ENCODE results near the gene NANOG.
"Not testable (repeated sequence)": the region's sequence is repeated elsewhere in the genome, so short reads cannot be mapped to it uniquely, and the experiment has no call there.

NANOG gene

GRCh38 chr12:7801460-7801859, 12.3 kb downstream of the NANOG start:
- DNase-seq (ENCODE audit: low read depth in 2 of 2): no peak

GRCh38 chr12:7806319-7806718, 17.1 kb downstream of the NANOG start:
- not testable (repeated sequence) for DNase-seq (ENCODE audit: low read depth in 2 of 2)

DNA sequence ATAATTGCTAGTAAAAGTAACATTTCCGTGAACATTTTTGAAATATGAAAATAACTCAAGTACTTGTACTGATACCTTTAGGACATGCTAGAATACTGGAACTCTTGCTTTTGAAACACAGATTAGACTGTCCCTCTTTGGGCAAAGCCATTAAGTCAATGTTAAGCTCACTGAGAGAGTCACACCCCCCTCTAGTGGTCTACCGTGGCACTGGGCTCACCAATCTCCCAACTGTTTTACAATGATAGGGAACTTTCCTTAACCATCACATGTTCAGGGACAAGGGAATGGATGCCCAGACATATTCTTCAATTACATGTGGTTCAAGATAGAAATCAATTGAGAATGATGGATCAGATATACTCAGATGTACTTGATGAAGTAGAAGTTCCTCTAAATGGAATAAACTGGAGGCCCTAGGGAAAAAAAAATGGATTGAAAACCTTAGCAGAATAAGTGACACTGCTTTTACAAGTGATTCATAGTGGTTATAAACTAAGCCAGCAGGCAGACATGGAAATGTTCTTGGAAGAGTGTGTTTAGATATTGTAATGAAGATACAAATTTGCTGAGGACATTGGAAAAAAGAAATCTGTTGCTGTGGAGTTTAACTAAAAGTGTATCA, 17.8 kb downstream of the NANOG start:
- peak; percentile 45 to 47 for DNase-seq (ENCODE audit: low read depth in 2 of 2)

DNA sequence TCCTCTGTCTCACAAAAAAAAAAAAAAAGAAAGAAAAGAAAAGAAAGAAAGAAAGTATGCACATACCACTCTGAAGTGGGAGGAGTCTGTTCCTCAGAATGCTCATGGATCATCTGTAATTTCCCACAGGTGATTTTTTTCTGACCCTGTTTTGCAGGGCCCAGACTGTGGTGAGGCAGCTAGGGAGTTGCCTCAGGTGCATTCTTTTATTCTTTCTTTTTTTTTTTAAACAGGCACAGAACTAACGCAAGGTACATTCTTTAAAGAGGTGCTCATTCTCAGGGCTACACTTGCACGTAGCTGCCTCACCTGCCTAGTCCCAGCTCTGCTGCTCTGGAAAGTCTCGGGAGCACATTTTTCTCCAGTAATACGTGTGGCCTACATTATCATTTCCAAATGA, 36.6 kb downstream of the NANOG start:
- DNase-seq (ENCODE audit: low read depth in 2 of 2): not testable (repeated sequence)

DNA sequence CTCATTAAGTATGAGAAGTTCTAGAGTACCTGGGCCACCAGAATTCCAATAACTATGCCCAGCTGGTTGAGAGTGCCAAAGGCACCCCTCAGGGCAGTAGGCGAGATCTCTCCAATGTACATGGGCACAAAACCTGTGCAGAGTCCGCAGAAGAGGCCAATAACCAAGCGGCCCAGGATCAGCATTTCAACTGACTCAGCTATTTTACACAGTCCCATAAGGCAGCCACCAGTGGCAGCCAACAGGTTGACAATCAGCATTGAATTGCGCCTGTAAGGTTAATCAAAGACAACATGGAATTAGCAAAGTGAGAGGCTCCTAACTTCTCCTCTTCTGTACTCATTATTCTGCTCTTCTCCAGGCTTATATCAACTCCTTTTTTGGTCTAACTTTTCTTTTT, 40.5 kb downstream of the NANOG start:
- not testable (repeated sequence) for DNase-seq (ENCODE audit: low read depth in 2 of 2)

DNA sequence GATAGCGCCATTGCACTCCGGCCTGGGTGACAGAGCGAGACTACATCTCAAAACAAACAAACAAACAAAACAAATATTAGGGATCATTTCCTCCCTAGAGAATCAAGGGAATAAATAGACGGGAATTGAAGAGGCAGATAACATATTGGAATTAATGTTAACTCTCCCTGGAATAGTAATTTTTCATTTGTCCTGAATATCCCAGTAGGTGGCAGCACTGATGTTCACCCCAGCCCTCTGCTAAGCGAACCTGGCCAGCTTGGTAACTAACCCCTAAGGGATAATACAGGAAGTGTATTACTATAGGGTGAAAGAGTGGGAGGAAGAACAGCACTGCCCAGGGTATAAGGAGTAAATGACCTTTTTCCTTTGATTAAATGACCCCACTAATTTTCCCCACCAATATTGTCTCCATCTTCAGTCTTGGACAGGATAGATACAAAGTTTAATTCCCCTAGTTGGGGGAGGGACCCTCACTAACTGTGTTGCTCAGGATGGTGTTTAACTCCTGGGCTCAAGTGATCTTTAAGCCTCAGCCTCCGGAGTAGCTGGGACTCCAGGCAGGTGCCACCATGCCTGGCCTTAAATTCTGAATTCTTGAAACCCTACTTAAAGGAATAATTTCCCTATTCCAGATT, 43.0 kb downstream of the NANOG start:
- peak in 1 of 2 donors; percentile 11 for DNase-seq (ENCODE audit: low read depth in 2 of 2)

GRCh38 chr12:7833201-7833600, 44.0 kb downstream of the NANOG start:
- not testable (repeated sequence) for DNase-seq (ENCODE audit: low read depth in 2 of 2)

DNA sequence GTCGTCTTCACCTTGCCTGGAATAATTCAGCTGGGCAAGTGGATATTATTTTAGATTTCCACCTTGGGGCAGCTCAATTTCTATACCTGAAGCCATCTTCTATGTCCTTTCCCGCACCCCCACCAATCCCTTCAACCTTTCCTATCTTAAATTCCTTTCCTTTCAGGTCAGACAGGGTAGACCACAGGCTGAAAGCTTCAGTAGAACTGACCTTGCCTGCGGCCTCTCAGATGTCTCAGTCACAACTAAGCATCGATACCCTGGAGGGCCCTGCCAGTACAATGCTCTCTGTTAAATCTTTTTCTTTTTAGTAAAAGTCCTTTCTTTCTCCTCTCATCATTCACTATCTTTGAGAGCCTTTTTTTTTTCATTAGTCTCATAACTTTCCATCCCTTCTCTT, 44.6 kb downstream of the NANOG start:
- DNase-seq (ENCODE audit: low read depth in 2 of 2): no peak

GRCh38 chr12:7834701-7835100, 45.5 kb downstream of the NANOG start:
- no peak for DNase-seq (ENCODE audit: low read depth in 2 of 2)

DNA sequence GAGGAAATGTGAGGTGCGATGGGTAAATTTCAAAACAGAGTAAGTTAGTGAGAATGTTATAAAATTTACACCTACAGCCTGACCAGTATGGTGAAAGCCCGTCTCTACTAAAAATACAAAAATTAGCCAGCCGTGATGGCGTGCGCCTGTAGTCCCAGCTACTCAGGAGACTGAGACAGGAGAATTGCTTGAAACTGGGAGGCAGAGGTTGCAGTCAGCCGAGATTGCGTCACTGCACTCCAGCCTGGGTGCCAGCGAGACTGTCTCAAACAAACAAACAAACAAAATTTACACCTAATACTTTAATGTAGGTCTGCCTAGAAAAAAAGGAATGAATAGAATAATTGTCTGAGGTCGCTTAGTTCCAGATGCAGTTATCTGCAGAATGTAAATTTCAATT, 45.9 kb downstream of the NANOG start:
- no peak for DNase-seq (ENCODE audit: low read depth in 2 of 2)

- DNase-seq (ENCODE audit: low read depth in 2 of 2): no peak
Observed at GRCh38 chr12:7835766-7836165, 46.6 kb downstream of the NANOG start.

DNA sequence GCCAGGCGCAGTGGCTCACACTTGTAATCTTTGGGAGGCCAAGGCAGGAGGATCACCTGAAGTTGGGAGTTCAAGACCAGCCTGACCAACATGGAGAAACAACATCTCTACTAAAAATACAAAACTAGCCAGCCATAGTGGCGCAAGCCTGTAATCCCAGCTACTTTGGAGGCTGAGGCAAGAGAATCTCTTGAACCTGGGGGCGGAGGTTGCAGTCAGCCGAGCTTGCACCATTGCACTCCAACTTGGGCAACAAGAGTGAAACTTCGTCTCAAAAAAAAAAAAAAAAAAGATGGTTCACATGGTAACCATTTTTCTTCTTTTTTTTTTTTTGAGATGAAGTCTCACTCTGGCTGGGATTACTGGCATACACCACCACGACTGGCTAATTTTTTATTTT, 48.2 kb downstream of the NANOG start:
- no peak for DNase-seq (ENCODE audit: low read depth in 2 of 2)

GRCh38 chr12:7839226-7839625, 50.0 kb downstream of the NANOG start:
- not testable (repeated sequence) for DNase-seq (ENCODE audit: low read depth in 2 of 2)

DNA sequence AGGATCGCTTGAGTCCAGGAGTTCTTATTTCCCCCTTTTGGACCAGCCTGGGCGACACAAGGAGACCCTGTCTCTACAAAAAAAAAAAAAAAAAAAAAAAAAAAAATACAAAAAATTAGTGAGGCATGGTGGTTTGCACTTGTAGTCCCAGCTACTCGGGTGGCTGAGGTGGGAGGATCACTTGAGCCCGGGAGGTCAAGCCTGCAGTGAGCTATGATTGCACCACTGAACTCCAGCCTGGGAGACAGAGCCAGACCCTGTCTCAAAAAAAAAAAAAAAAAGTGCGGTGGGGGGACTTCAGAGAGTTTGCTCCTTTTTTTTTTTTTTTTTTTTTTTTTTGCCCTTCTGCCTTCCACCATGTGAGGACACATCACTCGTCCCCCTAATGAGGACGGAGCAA, 50.6 kb downstream of the NANOG start:
- DNase-seq (ENCODE audit: low read depth in 2 of 2): not testable (repeated sequence)

DNA sequence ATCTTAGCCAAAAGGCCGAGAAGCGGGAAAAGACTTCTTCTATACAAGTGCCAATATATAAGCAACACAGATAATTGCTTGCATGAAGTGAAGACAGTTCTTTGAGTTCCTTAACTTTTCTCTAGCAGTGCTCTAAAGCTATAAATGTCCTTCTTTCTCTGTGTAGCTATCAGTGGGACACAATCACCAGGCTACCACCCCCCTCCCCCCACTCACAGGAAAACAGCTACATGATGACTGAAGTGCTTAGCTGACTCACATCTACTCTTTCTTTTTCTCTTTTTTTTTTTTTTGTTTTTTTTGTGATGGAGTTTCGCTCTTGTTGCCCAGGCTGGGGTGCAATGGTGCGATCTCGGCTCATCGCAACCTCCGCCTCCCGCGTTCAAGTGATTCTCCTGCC, 53.2 kb downstream of the NANOG start:
- not testable (repeated sequence) for DNase-seq (ENCODE audit: low read depth in 2 of 2)

DNA sequence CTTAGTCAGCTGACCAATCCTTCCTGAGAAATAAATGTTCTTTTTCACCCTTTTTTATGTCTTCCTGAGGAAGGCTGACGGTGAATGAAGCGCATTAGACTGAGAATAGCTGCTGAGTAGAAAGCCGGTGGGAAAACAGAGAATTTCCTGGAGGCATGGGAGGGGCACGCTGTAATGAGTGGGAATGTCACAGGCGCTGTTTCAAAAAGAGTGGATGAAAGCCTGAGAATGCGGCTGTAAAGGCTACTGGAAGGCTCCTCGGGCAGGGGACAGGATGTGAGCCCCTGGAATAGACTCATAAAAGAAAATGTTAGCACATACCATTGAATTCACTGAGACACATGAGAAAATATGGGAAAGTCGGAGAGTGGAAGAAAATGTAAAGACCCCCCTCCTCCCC, 53.9 kb downstream of the NANOG start:
- DNase-seq (ENCODE audit: low read depth in 2 of 2): not testable (repeated sequence)

DNA sequence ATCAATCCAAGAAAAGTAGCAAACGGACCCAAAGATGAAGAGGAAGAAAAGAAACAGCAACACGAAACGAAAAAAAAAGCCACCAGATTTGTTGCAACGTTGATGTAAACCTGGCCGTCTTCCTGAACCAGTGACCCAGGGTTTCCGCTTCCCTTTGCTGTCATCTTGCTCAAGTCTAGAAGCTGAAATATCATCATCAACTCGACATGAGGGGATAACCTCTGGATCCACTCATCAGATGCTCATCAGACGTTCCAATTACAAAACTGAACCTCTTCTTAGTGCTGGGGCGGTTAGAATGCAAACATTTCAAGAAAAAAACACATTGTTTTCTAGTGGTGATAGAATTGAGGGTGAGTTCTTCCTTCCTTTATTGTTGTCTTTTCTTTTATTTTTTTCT, 54.4 kb downstream of the NANOG start:
- not testable (repeated sequence) for DNase-seq (ENCODE audit: low read depth in 2 of 2)

DNA sequence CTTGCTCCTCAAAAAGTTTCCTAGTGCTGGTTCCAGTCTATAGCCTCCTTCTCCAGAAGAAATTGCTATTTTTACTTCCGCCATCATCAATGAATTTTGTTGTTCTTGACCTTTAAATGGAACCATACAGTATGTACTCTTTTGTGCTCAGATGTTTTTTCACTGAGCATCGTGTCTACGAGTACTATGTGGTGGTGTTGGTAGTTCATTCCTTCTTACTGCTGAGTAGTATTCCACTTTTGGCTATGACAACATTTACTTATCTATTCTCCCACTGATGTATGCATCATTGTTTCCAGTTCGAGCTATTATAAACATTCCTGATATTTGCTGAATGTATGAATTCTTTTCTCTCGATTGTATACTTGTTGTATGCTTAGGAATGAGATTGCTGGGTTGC, 54.9 kb downstream of the NANOG start:
- DNase-seq (ENCODE audit: low read depth in 2 of 2): no peak

DNA sequence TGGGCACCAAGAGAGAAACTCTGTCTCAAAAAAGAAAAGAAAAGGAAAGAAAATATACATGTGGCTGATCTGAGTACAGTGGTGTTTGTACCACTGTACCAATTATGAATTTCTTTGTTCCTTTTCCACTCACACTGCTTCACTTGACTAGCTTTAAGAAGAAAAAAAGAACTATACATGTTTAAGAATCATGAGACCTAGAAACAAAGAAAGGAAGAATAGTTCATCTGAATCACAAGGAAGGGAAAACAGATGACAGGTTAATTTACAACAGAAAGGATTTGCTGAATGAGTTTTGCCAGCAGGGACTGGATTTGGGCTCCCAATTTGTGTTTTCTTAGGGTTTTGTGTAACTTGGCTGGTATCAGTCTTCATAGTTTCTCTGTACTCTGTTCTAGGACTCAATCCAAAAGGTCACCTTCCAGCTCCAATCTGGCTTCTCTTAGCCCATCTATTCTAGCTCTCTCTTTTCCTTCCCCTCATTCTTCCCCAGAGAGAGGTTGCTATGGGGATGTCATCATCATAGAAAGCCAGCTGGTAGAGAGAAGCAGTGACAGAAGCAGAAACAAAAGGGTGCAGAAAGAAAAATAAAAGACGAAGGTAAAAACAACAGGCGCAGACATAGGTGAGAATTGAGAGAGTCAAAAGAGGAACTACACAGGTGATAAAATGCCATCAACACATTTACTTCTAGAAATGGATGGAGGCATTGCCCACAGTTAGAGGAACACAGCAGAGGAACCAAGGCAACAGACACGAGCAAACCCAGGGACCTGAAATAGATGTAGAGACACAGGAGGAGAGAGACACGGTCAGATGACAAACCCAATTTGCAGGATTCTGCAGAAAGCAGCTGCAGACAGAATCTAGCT, 58.3 kb downstream of the NANOG start:
- DNase-seq (ENCODE audit: low read depth in 2 of 2): not testable (repeated sequence)

GRCh38 chr12:7848098-7848422, 58.9 kb downstream of the NANOG start:
- DNase-seq (ENCODE audit: low read depth in 2 of 2): not testable (repeated sequence)
